OCI-LY1 (cell line): ENCODE measurements around the gene PXDN.

Experiments used
- CTCF ChIP-seq: fragments of 200-600 bp; sonication (generic), shearing (Covaris generic); IDR thresholded peaks from 2 replicates; pipeline ENCODE4 v1.5.1; 2017; ENCODE audit warnings: mild to moderate bottlenecking, antibody characterized with exemption, low read length, moderate library complexity, mixed read lengths
- EZH2 ChIP-seq: fragments of 200-600 bp; sonication (generic), shearing (Covaris generic); IDR thresholded peaks from 2 replicates; pipeline ENCODE4 v1.8.0; 2017; ENCODE audit warnings: borderline replicate concordance, mixed run types, mild to moderate bottlenecking, antibody characterized with exemption, low read length, moderate library complexity, mixed read lengths

DNA sequence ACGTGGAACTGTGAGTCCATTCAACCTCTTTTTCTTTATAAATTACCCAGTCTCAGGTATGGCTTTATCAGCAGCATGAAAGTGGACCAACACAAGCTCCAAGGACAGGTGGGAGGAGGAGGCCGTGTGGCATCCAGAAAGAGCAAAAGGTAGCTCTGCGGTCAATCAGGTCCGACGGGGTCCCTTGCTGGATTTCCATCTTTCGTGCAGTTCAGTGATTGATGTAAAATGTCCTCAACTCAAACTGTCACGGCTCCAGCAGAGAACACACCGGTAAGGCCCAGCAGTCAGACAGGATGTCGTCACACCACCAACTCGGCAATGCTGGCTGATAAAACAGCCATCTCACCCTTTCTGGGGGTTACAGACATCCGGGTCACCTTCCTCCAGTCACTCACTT, 123.3 kb downstream of the PXDN start:
- TF ChIP-seq CTCF (no peak), EZH2 (no peak)
